Thoracic aorta (tissue), 2 donors: Measurements from ENCODE around the gene NKAIN2. TPM values are rescaled to one million over a fixed set of nuclear protein-coding genes. Genes with fewer than 3 reads are reported as not detected.
"Not testable (repeated sequence)": the region's sequence is repeated elsewhere in the genome, so short reads cannot be mapped to it uniquely, and the experiment has no call there.

Source experiments
- ATAC-seq: fragments of 150-250 bp; one replicate; pipeline ENCODE4 v1.8.0; 2017; ENCODE audit warnings: low read depth; ENCODE audit not compliant: insufficient number of reproducible peaks, low FRiP score
- DNase-seq: peaks from one replicate; pipeline ENCODE4 v3.0.0-alpha.2; 2020; ENCODE audit warnings: low spot score
- H3K27ac ChIP-seq, 2 donors: fragments of 200-600 bp; sonication (generic); 1 replicate in 1 of 2; 2 replicates in 1 of 2; pipeline ENCODE4 v1.5.1; 2016; ENCODE audit warnings: mild to moderate bottlenecking in 2 of 2, moderate library complexity in 2 of 2
- H3K27me3 ChIP-seq: fragments of 200-600 bp; sonication (generic); replicated peaks from 2 replicates; pipeline ENCODE4 v1.6.0; 2016; ENCODE audit warnings: mild to moderate bottlenecking; ENCODE audit not compliant: insufficient read depth
- H3K36me3 ChIP-seq: fragments of 200-600 bp; sonication (generic); one replicate; pipeline ENCODE4 v1.5.1; 2016
- H3K4me1 ChIP-seq, 2 donors: fragments of 200-600 bp; sonication (generic); 1 replicate in 1 of 2; 2 replicates in 1 of 2; pipeline versions ENCODE4 v1.5.1 to v1.6.0; 2016; ENCODE audit warnings: low read depth in 2 of 2, mild to moderate bottlenecking in 1 of 2; ENCODE audit not compliant: control insufficient read depth in 1 of 2
- H3K4me3 ChIP-seq: fragments of 200-600 bp; sonication (generic); 2 replicates; pipeline ENCODE4 v1.5.1; 2016; ENCODE audit warnings: mild to moderate bottlenecking
- H3K9me3 ChIP-seq: fragments of 200-600 bp; sonication (generic); 2 replicates; pipeline ENCODE4 v1.5.1; 2016
- total RNA-seq, 2 donors: library from RNA; depleted of rRNA; stranded (reverse); fragments of >200 nt; gene quantifications; one replicate each; pipeline versions ENCODE4 v1.1.0 to v1.2.3, GENCODE V29; 2016
- TF ChIP-seq, protein P1 (sequence below): fragments of 200-600 bp; sonication (generic); IDR thresholded peaks from one replicate; pipeline ENCODE4 v1.5.1; 2019; ENCODE audit warnings: antibody characterized with exemption

NKAIN2 gene
- total RNA-seq, 2 donors from 2014 or later: 0.28 TPM; not detected in 1

DNA sequence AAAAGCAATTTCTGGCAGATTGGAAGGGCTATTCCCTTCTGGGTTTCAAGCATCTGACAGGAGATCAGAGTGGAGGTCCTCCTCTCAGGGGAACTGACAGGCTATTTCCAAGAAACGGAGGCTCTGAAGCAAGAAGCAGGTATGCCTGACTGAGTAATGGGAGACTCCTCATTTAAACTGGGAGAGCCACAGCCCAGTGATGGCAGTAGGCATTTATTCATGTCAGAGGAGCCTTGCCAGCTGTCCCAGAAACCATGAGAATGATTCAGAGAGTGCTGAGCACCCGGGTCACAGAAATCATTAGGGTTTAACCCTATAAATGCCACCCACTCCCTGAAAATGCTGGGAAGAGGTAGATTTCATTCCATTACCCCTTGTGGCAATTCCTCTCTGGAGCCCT is 911.1 kb downstream of the NKAIN2 start:
- Histone ChIP-seq H3K4me1 (no peaks in the 10 kb centered on the region), H3K27me3 (no peaks in the 10 kb centered on the region), H3K4me3 (no peak overlapping the region), H3K36me3 (no peaks in the 10 kb centered on the region), H3K9me3 (no peaks in the 10 kb centered on the region), H3K27ac (no peak overlapping the region)
- ATAC-seq (no peak), DNase-seq (no peak)
- TF ChIP-seq, protein P1, sequence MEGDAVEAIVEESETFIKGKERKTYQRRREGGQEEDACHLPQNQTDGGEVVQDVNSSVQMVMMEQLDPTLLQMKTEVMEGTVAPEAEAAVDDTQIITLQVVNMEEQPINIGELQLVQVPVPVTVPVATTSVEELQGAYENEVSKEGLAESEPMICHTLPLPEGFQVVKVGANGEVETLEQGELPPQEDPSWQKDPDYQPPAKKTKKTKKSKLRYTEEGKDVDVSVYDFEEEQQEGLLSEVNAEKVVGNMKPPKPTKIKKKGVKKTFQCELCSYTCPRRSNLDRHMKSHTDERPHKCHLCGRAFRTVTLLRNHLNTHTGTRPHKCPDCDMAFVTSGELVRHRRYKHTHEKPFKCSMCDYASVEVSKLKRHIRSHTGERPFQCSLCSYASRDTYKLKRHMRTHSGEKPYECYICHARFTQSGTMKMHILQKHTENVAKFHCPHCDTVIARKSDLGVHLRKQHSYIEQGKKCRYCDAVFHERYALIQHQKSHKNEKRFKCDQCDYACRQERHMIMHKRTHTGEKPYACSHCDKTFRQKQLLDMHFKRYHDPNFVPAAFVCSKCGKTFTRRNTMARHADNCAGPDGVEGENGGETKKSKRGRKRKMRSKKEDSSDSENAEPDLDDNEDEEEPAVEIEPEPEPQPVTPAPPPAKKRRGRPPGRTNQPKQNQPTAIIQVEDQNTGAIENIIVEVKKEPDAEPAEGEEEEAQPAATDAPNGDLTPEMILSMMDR: no peak

GRCh38 chr6:124719913-124720312 is 916.2 kb downstream of the NKAIN2 start:
- Histone ChIP-seq H3K4me1 (no peaks in the 10 kb centered on the region), H3K27ac (no peak overlapping the region), H3K36me3 (no peaks in the 10 kb centered on the region), H3K9me3 (no peaks in the 10 kb centered on the region), H3K27me3 (no peaks in the 10 kb centered on the region), H3K4me3 (no peak overlapping the region)
- TF ChIP-seq, protein P1: no peak
- no peak for DNase-seq
- no peak for ATAC-seq

- ATAC-seq (no peak), DNase-seq (no peak)
- TF ChIP-seq, protein P1: no peak
- no peak overlapping the region for H3K27ac ChIP-seq
- H3K27me3 ChIP-seq: no peaks in the 10 kb centered on the region
- H3K36me3 ChIP-seq: no peaks in the 10 kb centered on the region
- no peak overlapping the region for H3K4me3 ChIP-seq
- H3K9me3 ChIP-seq: no peaks in the 10 kb centered on the region
- no peaks in the 10 kb centered on the region for H3K4me1 ChIP-seq
Measured at GRCh38 chr6:124721331-124721730, 917.7 kb downstream of the NKAIN2 start.

DNA sequence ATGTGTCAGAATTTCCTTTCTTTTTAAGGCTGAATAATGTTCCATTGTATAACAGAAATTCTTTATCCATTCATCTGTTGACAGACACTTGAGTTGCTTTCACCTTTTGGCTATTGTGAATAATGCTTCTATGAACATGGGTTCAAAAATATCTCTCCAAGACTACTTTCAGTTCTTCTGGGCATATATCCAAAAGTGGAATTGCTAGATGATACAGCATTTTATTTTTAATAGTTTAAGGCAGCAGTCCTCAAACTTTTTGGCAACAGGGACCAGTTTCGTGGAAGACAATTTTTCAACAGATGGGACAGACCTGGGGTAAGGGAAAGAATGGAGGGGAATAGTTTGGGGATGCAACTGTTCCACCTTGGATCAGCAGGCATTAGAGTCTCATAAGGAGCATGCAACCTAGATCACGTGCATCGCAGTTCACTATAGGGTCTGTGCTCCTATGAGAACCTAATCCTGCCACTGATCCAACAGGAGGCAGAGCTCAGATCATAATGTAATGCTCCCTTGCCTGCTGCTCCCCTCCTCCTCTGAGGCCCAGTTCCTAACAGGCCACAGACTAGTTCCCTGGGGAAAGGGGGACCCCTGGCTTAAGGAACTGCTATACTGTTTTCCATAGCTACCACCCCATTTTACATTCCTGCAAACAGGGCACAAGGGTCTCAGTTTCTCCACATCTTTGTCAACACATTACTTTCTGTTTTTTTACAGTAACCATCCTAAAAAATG is 918.6 kb downstream of the NKAIN2 start:
- Histone ChIP-seq H3K27me3 (no peaks in the 10 kb centered on the region), H3K36me3 (no peaks in the 10 kb centered on the region), H3K27ac (no peak overlapping the region), H3K4me1 (no peaks in the 10 kb centered on the region), H3K4me3 (no peak overlapping the region), H3K9me3 (no peaks in the 10 kb centered on the region)
- DNase-seq (no peak), ATAC-seq (no peak)
- TF ChIP-seq, protein P1: no peak

DNA sequence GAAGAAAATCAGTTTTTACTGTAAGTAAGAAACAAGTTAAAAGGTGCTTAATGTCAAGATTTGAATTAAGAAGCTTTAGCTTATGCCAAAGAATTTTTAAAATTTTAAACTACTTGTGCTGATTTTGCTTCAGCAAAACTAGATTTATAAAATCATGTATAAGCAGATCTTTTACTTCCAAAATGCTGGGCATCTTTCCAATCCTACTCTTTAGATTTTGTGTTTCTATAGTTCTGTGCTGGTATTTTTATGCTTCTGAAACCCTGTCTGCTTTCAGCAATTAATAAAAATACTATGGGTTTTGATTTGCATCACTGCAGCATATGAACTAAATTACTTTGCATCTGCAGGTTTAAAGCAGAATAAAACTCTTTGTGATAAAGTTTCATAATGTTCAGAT is 920.0 kb downstream of the NKAIN2 start:
- Histone ChIP-seq H3K27ac (no peak overlapping the region), H3K4me1 (no peaks in the 10 kb centered on the region), H3K4me3 (no peak overlapping the region), H3K27me3 (no peaks in the 10 kb centered on the region), H3K36me3 (no peaks in the 10 kb centered on the region), H3K9me3 (no peaks in the 10 kb centered on the region)
- TF ChIP-seq, protein P1: no peak
- no peak for ATAC-seq
- DNase-seq: no peak

- ATAC-seq, H3K9me3 ChIP-seq, H3K4me1 ChIP-seq, H3K27me3 ChIP-seq, DNase-seq, H3K27ac ChIP-seq, H3K4me3 ChIP-seq, H3K36me3 ChIP-seq: not testable (repeated sequence)
Measured at GRCh38 chr6:124737804-124738203, 934.1 kb downstream of the NKAIN2 start.
